Esophagus mucosa (tissue), 1 donor: Measurements from ENCODE around the gene UBE2L5. TPM values are rescaled to one million over a fixed set of nuclear protein-coding genes. Genes with fewer than 3 reads are reported as not detected.

ENCODE experiments used
- ATAC-seq: fragments of 200-7000 bp; cut with Tn5 transposase; one replicate; pipeline ENCODE4 v1.9.1; 2020
- total RNA-seq: library from RNA; stranded (reverse); gene quantifications from one replicate; pipeline ENCODE4 v1.2.4, GENCODE V29; 2023
- donor health status: DM: yes; HTN: yes; CAD: no.

Gene UBE2L5
- total RNA-seq, 1 donor from 2014 or later, result not detected

DNA sequence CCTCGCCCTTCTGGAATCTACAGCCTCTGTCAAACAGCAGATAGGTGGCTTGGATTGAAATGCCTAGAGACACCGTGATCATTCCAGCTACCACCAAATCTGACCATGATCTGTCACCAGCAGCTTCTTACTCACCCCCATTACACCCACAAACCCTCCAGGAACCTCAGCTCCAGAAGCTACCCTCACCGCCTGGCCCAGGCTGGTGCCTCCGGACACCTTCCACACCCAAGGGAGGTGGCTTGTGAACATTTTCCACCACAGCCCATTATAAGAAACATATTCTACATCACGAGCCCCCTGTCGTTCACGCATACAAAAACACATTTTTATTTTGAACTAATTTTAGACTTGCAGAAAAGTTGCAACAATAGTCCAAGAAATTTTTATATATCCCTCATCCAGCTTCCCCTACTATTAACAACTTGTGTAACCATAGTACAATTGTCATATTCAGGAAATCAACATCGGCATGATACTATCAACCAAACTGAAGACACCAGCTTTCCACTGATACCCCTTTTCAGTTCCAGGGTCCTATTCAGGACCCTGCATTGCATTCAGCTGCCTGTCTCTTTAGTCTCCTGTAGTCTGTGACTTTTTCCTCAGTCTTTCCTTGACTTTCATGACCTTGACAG, 15.4 kb upstream of the UBE2L5 start:
- no peak for ATAC-seq

- ATAC-seq, result peak; percentile 95
Measured at GRCh38 chr13:30408319-30409101, 13.8 kb upstream of the UBE2L5 start.

DNA sequence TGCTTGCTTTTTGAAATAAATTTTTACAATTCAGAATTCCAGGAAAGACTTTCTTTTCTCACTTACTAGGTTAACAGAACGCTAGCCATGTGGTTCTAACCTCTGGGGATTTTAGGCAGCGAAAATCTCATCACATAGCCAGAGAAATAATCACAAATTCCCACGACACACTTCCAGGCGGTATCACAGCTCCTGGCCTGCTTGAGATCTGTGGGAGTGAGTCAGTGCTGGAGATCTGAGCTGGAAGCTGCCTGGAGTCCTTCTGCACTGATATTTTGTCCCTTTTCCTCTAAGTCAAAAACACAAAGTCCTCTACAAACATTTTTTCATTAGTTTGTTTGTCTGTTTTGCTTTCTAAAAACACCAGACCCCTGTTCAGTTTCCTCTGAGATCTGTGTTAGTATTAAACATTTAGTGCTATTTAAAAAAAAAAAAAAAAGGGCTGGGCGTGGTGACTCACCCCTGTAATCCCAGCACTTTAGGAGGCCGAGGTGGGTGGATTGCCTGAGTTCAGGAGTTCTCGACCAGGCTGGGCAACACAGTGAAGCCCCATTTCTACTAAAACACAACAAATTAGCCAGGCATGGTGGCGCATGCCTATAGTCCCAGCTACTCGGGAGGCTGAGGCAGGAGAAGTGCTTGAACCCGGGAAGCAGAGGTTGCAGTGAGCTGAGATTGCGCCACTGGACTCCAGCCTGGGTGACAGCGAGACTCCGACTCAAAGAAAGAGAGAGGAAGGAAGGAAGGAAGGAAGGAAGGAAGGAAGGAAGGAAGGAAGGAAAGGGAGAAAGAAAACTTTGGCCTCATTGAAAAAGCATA, 12.2 kb upstream of the UBE2L5 start:
- ATAC-seq, result no peak

- no peak for ATAC-seq
Measured at GRCh38 chr13:30410705-30411125, 11.6 kb upstream of the UBE2L5 start.

- ATAC-seq, result no peak
Measured at GRCh38 chr13:30412346-30412745, 9.9 kb upstream of the UBE2L5 start.

GRCh38 chr13:30413842-30414241, 8.5 kb upstream of the UBE2L5 start:
- no peak for ATAC-seq

DNA sequence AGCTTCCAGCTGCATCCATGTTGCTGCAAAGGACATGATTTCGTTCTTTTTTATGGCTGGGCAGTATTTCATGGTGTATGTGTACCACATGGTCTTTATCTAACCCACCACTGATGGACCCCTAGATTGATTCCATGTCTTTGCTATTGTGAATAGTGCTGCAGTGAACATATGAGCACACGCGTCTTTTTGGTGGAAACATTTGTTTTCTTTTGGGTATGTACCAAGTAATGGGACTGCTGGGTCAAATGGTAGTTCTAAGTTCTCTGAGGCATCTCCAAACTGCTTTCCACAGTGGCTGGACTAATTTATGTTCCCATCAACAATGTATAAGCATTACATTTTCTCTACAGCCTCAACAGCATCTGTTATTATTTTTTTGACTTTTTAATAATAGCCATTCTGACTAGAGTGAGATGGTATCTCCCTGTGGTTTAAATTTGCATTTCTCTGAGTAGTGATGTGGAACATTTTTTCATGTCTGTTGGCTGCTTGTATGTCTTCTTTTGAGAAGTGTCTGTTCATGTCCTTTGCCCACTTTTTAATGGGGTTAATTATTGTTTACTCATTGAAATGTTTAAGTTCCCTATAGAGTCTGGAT, 6.8 kb upstream of the UBE2L5 start:
- no peak for ATAC-seq

GRCh38 chr13:30416471-30416870, 5.8 kb upstream of the UBE2L5 start:
- no peak for ATAC-seq

GRCh38 chr13:30418075-30418716, 4.1 kb upstream of the UBE2L5 start:
- ATAC-seq, result no peak

- no peak for ATAC-seq
Measured at GRCh38 chr13:30418717-30419459, 3.4 kb upstream of the UBE2L5 start.

DNA sequence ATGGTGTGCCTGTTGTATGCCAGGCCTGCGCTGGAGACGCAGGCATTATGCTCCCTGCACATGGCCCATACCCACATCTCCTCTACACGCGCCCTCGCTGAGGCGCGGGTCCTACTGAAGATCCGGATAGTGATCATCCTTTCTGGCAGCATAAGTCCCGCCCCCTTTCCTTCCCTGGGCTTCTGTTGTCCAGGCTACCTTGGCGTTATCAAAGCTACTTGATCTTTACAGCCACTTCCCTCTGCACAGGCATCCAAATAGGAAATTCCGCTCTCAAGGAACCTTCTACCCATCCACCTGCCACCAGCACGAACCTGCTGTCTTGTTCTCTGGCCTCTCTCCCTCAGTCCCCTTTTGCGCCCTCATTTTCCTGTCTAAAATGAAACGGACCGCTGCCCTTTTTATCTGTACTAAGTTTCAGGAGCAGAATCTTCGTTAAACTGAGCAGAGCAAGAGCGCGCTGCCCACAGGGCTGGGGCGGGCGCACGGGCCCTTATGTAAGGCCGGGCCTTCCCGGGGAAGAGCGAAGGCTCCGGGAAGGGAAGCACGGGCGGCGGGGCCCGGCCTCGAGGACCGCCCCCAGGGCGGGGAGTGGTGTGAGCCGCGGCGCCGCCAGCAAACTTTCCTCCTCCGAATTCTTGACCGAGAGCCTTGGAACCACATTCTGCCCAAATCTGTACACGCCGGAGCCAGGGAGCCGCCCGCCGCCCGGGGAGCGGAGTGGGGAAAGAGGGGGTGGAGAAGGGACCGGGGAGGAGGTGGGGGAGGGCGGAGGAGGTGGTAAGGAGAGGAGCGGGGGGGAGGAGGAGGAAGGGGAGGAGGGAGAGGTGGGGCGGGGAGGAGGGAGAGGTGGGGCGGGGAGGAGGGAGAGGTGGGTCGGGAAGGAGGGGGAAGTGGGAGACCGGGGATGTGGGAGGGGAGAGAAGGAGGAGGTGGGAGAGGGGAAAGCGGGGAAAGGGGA, 920 bp upstream of the UBE2L5 start:
- peak; percentile 74 for ATAC-seq

DNA sequence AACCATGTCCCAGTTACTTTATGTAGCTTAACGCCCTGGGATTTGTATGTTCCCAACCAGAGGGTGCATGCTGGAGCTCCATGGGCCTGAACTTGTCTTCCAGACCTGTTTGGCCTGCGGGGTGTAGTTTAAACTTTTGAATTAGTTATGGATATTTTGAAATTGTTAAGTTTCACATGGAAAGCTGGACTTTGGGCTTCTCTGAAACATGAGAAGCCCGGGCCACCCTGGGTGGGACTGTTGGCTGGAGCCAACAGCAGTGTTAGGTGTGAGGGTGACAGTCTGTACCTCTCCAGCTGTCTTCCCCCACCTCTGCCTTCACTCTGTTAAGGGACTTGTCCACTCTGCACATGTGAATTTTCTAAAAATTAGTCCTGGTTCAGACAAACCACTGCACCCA, 1.6 kb downstream of the UBE2L5 start:
- no peak for ATAC-seq

DNA sequence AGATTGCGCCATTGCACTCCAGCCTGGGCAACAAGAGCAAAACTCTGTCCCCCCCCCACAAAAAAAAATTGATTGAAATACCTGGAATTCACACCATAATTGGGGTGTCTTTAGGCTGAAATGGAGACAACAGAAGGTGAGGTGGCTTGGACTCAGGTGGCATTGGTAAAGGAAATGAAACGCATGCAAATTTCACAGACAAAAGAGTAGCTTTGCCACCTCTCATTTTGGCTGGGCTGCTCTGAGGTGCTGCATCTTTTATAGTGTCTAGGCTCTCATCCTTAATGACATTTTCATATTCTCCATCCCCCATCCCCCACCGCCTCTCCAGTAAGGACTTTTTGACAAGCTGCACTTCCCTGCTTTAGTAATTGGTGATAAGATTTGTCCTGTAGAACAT, 6.9 kb downstream of the UBE2L5 start:
- ATAC-seq, result no peak

- ATAC-seq, result peak; percentile 93
Measured at GRCh38 chr13:30429721-30430694, 7.7 kb downstream of the UBE2L5 start.

- peak; percentile 90 for ATAC-seq
Measured at GRCh38 chr13:30431269-30431940, 9.1 kb downstream of the UBE2L5 start.

DNA sequence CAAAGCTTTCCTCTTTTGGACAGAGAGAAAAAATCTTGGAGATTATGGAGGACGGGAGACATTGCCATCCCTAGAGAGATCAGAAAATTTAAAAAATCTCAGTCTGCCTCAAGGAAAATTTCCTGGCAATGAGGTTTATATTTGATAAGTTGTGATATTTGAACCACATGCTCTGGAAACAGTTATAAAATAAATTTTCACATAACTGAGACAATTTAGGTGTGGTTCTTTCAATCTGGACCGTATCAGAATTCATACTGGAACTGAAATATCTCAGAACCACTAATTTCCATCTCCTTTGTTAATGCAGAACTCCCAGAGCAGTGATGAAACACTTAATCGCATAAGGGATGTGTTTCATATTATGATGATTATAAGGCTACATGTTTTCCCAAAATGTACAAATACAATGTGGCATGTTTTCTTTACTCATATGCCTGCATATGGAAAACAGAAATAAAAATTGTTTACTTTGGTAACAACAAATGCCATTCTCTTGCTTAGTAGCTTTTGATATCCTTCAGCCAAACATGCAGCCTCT, 13.7 kb downstream of the UBE2L5 start:
- ATAC-seq, result no peak

- no peak for ATAC-seq
Measured at GRCh38 chr13:30437177-30437576, 14.9 kb downstream of the UBE2L5 start.

GRCh38 chr13:30438286-30438685, 16.0 kb downstream of the UBE2L5 start:
- ATAC-seq, result no peak
